ENCODE measurements around the gene B4GALT2.

The B4GALT2 gene

DNA sequence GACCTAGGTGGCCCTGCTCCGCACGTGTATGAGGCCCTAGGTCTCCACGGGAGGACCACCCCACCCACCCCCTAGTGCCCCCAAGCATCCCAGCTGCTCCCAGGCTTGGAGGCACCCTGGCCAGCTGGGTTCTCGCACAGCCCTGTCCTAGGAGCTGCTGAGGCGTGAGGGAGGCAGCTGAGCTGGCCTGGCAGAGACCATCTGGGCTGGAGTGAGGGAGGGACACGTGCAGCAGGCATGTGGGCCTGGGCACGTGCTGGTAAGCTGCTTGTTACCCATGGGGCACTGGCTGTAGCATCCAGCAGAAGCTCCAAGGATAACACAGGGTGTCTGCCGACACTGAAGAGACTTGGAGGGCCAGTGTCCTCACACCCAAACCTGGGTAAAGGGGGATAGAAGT, 42.1 kb downstream of the B4GALT2 start:
- in situ Hi-C loops (cut with HindIII; ENCODE audit: low sequenced_read_pairs) = loop anchor here (10.0 kb wide), 2 partner anchors 46 to 256 kb away; partner anchors contain the start of genes ATP6V0B, B4GALT2 and DPH2
- DNase-seq (ENCODE audit: low read depth) = no peak
- TF ChIP-seq, protein P1, sequence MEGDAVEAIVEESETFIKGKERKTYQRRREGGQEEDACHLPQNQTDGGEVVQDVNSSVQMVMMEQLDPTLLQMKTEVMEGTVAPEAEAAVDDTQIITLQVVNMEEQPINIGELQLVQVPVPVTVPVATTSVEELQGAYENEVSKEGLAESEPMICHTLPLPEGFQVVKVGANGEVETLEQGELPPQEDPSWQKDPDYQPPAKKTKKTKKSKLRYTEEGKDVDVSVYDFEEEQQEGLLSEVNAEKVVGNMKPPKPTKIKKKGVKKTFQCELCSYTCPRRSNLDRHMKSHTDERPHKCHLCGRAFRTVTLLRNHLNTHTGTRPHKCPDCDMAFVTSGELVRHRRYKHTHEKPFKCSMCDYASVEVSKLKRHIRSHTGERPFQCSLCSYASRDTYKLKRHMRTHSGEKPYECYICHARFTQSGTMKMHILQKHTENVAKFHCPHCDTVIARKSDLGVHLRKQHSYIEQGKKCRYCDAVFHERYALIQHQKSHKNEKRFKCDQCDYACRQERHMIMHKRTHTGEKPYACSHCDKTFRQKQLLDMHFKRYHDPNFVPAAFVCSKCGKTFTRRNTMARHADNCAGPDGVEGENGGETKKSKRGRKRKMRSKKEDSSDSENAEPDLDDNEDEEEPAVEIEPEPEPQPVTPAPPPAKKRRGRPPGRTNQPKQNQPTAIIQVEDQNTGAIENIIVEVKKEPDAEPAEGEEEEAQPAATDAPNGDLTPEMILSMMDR (IDR thresholded peaks at IDR 0.05; ENCODE audit: low read depth, low read length, missing control alignments) = no peak
- no peak overlapping the region for H3K4me3 ChIP-seq (ENCODE audit: low read depth, low read length)

DNA sequence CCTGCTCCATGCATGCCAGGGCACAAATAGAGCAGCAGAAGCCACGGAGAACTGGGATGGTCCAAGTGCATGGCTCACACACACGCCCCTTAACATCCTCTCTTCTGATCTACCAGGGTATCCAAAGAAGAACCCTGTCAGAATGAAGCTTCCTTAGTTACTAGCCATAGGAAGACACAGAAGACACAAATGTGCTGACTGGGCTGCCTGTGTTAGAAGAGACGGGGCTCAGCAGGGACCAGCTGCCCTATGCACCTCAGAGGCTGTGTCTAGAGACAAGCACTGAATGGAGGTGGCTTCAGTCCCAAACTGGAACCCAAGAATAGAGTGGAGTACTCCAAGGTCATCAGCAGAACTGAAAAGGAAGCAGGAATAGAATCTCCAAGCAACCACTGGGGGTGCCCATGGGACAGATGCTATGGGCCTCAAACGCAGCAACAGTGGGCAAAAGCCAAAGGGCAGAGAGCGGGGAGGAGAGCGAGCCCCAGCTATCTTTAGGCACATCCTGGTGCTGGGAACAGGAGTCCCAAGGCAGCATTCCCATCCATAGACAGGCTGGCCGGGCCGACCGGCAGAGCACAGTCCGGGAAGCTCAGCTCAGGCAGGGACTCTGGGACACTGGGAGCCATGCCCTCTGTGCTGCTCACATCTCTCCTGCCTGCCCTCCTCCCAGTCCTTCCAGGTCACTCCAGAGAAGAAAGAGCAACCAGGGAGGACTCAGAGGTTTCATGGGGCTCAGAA, 42.7 kb downstream of the B4GALT2 start:
- TF ChIP-seq, protein P1 (IDR thresholded peaks at IDR 0.05; ENCODE audit: low read depth, low read length, missing control alignments) = no peak
- in situ Hi-C loops (cut with HindIII; ENCODE audit: low sequenced_read_pairs) = loop anchor here (10.0 kb wide), 2 partner anchors 47 to 257 kb away; partner anchors contain the start of genes ATP6V0B, B4GALT2 and DPH2
- DNase-seq (ENCODE audit: low read depth) = no peak
- no peak overlapping the region for H3K4me3 ChIP-seq (ENCODE audit: low read depth, low read length)

DNA sequence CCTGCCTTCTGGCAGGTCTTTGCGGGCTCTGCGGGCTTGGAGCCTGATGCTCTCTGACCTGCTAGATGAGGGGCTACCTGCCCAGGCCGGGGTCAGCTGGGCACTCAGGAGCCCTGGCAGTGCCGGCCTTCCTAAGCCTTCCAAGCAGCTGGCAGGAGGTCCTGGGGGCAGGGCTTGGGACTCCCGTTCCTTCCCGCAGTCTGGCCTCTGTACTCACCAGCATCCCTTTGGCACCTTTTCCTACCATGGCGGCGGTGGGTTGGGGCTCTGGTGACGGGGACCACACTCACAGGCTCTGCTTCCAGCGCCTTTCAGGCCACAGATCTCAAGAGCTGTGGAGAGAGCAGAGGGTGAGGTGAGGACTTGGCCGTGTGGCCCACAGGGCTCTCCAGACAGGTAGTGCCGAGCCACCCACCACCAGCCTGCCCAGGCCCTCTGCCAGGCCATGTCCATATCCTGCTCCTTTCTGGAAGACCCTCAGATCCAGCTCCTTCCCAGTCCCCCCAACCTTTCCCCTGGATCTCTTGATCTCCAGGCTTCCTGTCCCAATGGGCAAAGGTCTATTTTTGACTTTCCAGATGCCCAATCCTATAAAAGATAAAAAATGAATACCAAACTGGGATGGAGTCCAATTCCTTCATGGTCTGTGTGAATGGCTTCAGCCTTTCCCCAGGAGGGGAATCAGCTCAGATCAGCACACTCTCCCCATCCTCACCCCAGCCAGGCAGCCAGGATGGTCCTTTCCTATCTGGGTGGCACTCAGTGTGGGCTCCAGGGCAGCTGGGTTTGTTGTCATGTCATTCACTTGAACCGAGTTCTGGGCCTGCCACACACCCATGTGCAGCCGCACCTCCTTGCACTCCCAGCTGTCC, 45.3 kb downstream of the B4GALT2 start:
- in situ Hi-C loops (cut with HindIII; ENCODE audit: low sequenced_read_pairs) = loop anchor here (10.0 kb wide), 2 partner anchors 49 to 259 kb away; partner anchors contain the start of genes ATP6V0B, B4GALT2 and DPH2
- TF ChIP-seq, protein P1 (IDR thresholded peaks at IDR 0.05; ENCODE audit: low read depth, low read length, missing control alignments) = no peak
- DNase-seq (ENCODE audit: low read depth) = no peak
- H3K4me3 ChIP-seq (ENCODE audit: low read depth, low read length) = no peak overlapping the region

DNA sequence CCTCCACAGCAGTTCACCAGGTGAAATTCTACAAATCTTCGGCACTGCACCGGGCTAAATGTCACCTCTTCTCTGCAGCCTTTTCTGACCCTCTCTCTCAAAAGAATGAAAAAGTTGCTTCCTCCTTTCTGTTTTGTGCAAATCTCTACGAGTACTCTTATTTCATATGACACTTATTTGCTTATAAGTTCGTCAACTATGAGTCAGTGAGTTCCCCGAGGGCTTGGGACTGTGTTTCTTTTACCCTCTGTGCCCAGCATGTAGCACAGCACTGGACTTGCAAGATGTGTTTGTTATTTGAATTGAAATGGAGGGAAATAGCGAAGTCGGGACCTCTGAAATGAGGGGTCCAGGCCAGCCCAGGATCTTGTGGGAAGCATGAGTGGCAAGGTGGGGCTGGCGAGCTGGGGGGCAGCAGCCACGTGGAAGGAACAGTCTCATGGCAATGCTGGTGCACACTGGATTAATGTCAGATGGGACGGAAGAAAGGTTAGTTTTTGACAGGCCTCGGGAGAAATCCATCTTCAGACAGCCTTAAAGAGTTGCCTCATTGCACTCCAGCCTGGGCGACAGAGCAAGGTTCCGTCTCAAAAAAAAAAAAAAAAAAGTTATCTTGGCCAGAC, 46.0 kb downstream of the B4GALT2 start:
- in situ Hi-C loops (cut with HindIII; ENCODE audit: low sequenced_read_pairs) = loop anchor here (10.0 kb wide), 2 partner anchors 50 to 260 kb away; partner anchors contain the start of genes ATP6V0B, B4GALT2 and DPH2
- H3K4me3 ChIP-seq (ENCODE audit: low read depth, low read length) = no peak overlapping the region
- TF ChIP-seq, protein P1 (IDR thresholded peaks at IDR 0.05; ENCODE audit: low read depth, low read length, missing control alignments) = no peak

DNA sequence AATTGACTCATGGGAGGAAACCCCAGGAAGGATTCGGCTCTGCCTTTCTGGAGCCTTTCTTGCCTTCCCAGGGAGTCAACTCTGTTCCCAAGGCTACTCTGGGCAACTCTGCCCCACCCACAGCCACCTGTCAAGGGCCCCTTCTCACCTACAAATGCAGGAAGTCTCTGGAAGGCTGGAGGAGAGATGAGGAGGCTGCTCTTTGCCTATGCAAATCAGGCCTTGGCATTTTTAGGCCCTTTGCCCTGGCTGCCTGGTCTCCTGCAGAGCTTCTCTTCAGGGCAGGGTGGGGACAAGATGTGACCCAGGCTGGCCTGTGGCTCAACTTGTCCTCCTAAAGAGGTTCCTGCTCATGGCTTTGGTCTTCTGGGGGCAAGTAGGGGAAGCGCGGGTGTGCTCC, 46.8 kb downstream of the B4GALT2 start:
- TF ChIP-seq, protein P1 (IDR thresholded peaks at IDR 0.05; ENCODE audit: low read depth, low read length, missing control alignments) = no peak
- no peak for DNase-seq (ENCODE audit: low read depth)
- no peak overlapping the region for H3K4me3 ChIP-seq (ENCODE audit: low read depth, low read length)
- in situ Hi-C loops (cut with HindIII; ENCODE audit: low sequenced_read_pairs) = loop anchor here (10.0 kb wide), 2 partner anchors 51 to 261 kb away; partner anchors contain the start of genes ATP6V0B, B4GALT2 and DPH2

More for the DNA sequence above, 46.0 kb downstream of the B4GALT2 start:
- DNase-seq (ENCODE audit: low read depth) = no peak

DNA sequence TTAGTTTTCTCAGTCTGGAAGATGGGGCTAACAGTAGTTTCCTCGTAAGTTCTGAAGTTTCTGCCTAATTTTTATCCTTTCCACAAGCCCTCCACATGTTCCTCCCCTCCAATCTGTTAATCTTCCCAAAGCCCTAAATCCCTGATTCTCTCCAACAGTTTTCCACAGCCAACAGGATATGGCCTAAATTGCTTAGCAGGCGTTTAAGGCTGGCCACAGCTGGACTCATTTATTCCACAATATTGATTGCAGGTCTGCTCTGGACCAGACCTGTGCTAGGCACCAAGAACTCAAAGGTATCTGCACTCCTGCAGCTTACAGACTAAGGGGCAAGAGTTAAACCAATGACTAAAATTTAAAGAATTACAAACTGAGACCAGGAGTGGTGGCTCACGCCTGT, 48.3 kb downstream of the B4GALT2 start:
- no peak overlapping the region for H3K4me3 ChIP-seq (ENCODE audit: low read depth, low read length)
- TF ChIP-seq, protein P1 (IDR thresholded peaks at IDR 0.05; ENCODE audit: low read depth, low read length, missing control alignments) = no peak
- no peak for DNase-seq (ENCODE audit: low read depth)
- in situ Hi-C loops (cut with HindIII; ENCODE audit: low sequenced_read_pairs) = loop anchor here (10.0 kb wide), 2 partner anchors 53 to 263 kb away; partner anchors contain the start of genes ATP6V0B, B4GALT2 and DPH2
